Stimulated activated naive CD8-positive, alpha-beta T cell treated with anti-CD3 and anti-CD28 coated beads, Interleukin-15, amount 100 ng/mL, for 72 hours (primary cell): ENCODE data around the gene SPRN.
"Not testable (repeated sequence)": the region's sequence is repeated elsewhere in the genome, so short reads cannot be mapped to it uniquely, and the experiment has no call there.

Experiments used
- ATAC-seq: fragments of 150-1000 bp; cut with Tn5 transposase; 2 replicates; pipeline ENCODE4 v1.10.0; 2021; ENCODE audit warnings: mild to moderate bottlenecking, moderate library complexity
- DNase-seq, 2 donors: peaks; one replicate each; pipeline ENCODE4 v3.0.0; 2021 to 2022
- H3K27ac Mint-ChIP-seq, 2 donors: one replicate each; pipeline ENCODE4 v1.8.0; 2022; ENCODE audit warnings: mild to moderate bottlenecking in 2 of 2, mixed read lengths in 2 of 2, moderate library complexity in 2 of 2
- H3K27me3 Mint-ChIP-seq: one replicate; pipeline ENCODE4 v1.8.0; 2022; ENCODE audit warnings: mixed read lengths
- H3K4me1 Mint-ChIP-seq: one replicate; pipeline ENCODE4 v1.8.0; 2022; ENCODE audit warnings: mild to moderate bottlenecking, mixed read lengths
- H3K4me3 Mint-ChIP-seq, 2 donors: one replicate each; pipeline ENCODE4 v1.8.0; 2022; ENCODE audit warnings: mild to moderate bottlenecking in 2 of 2, mixed read lengths in 2 of 2, moderate library complexity in 1 of 2
- H3K9me3 Mint-ChIP-seq, 2 donors: one replicate each; pipeline ENCODE4 v1.8.0; 2022; ENCODE audit warnings: mixed read lengths in 2 of 2

The SPRN gene

GRCh38 chr10:133391761-133392518, 32.5 kb downstream of the SPRN start:
- Mint-ChIP-seq H3K4me1 (peaks cover 79% of the 10 kb centered on the region), H3K27me3 (no peaks in the 10 kb centered on the region), H3K4me3 (peak overlapping the region; percentile 79 to 86), H3K9me3 (no peaks in the 10 kb centered on the region), H3K27ac (peak overlapping the region; percentile 99)
- ATAC-seq (peak; percentile 39), DNase-seq (peak in 1 of 2 donors; percentile 72)

- no peak for DNase-seq
- no peak for ATAC-seq
- H3K4me3 Mint-ChIP-seq, result peak overlapping the region; percentile 79 to 86
- peak overlapping the region; percentile 99 for H3K27ac Mint-ChIP-seq
- no peaks in the 10 kb centered on the region for H3K9me3 Mint-ChIP-seq
- no peaks in the 10 kb centered on the region for H3K27me3 Mint-ChIP-seq
- H3K4me1 Mint-ChIP-seq, result peaks cover 74% of the 10 kb centered on the region
These were observed 33.2 kb downstream of the SPRN start for GRCh38 chr10:133391249-133391635.

GRCh38 chr10:133390597-133391248, 33.7 kb downstream of the SPRN start:
- DNase-seq (peak in 1 of 2 donors; percentile 23), ATAC-seq (peak; percentile 14)
- H3K4me1 Mint-ChIP-seq, result peaks cover 71% of the 10 kb centered on the region

GRCh38 chr10:133388973-133389818, 35.2 kb downstream of the SPRN start:
- DNase-seq, result peak in 1 of 2 donors; percentile 57
- Mint-ChIP-seq H3K4me3 (peak overlapping the region; percentile 86 to 91), H3K4me1 (peaks cover 59% of the 10 kb centered on the region), H3K27ac (peak overlapping the region; percentile 89 to 99), H3K27me3 (no peaks in the 10 kb centered on the region), H3K9me3 (no peaks in the 10 kb centered on the region)
- peak; percentile 62 for ATAC-seq

More at GRCh38 chr10:133390597-133391248, 33.7 kb downstream of the SPRN start:
- no peaks in the 10 kb centered on the region for H3K9me3 Mint-ChIP-seq
- H3K27me3 Mint-ChIP-seq, result no peaks in the 10 kb centered on the region
- peak overlapping the region; percentile 79 to 86 for H3K4me3 Mint-ChIP-seq
- H3K27ac Mint-ChIP-seq, result peak overlapping the region; percentile 99

- peak in 1 of 2 donors; percentile 10 for DNase-seq
- H3K4me1 Mint-ChIP-seq, result peaks cover 56% of the 10 kb centered on the region
- peak overlapping the region; percentile 89 to 99 for H3K27ac Mint-ChIP-seq
- peak overlapping the region; percentile 86 to 91 for H3K4me3 Mint-ChIP-seq
- H3K9me3 Mint-ChIP-seq, result no peaks in the 10 kb centered on the region
- ATAC-seq, result no peak
- no peaks in the 10 kb centered on the region for H3K27me3 Mint-ChIP-seq
These were observed 36.0 kb downstream of the SPRN start for GRCh38 chr10:133388236-133388972.

- not testable (repeated sequence) for ATAC-seq, H3K9me3 Mint-ChIP-seq, H3K27ac Mint-ChIP-seq, H3K4me3 Mint-ChIP-seq, DNase-seq, H3K27me3 Mint-ChIP-seq
- peaks cover 44% of the 10 kb centered on the region for H3K4me1 Mint-ChIP-seq
These were observed 37.5 kb downstream of the SPRN start for GRCh38 chr10:133386951-133387350.

GRCh38 chr10:133385214-133385613, 39.2 kb downstream of the SPRN start:
- DNase-seq, result no peak
- Mint-ChIP-seq H3K27ac (no peak overlapping the region), H3K4me1 (peaks cover 31% of the 10 kb centered on the region)

GRCh38 chr10:133384071-133384470, 40.4 kb downstream of the SPRN start:
- H3K27me3 Mint-ChIP-seq, result no peaks in the 10 kb centered on the region
- DNase-seq, result no peak
- no peak for ATAC-seq
- no peaks in the 10 kb centered on the region for H3K9me3 Mint-ChIP-seq
- H3K4me1 Mint-ChIP-seq, result peaks cover 31% of the 10 kb centered on the region
- H3K4me3 Mint-ChIP-seq, result no peak overlapping the region
- no peak overlapping the region for H3K27ac Mint-ChIP-seq

More at GRCh38 chr10:133385214-133385613, 39.2 kb downstream of the SPRN start:
- no peak for ATAC-seq
- no peaks in the 10 kb centered on the region for H3K9me3 Mint-ChIP-seq
- no peak overlapping the region for H3K4me3 Mint-ChIP-seq
- no peaks in the 10 kb centered on the region for H3K27me3 Mint-ChIP-seq

GRCh38 chr10:133383551-133383950, 40.9 kb downstream of the SPRN start:
- no peak overlapping the region for H3K4me3 Mint-ChIP-seq

GRCh38 chr10:133381036-133381435, 43.4 kb downstream of the SPRN start:
- Mint-ChIP-seq H3K4me3 (no peak overlapping the region), H3K27ac (no peak overlapping the region), H3K4me1 (peaks cover 17% of the 10 kb centered on the region), H3K27me3 (peaks cover 12% of the 10 kb centered on the region), H3K9me3 (no peaks in the 10 kb centered on the region)
- DNase-seq (no peak), ATAC-seq (no peak)

More at GRCh38 chr10:133383551-133383950, 40.9 kb downstream of the SPRN start:
- no peak for DNase-seq
- Mint-ChIP-seq H3K27ac (no peak overlapping the region), H3K9me3 (no peaks in the 10 kb centered on the region), H3K27me3 (no peaks in the 10 kb centered on the region), H3K4me1 (peaks cover 25% of the 10 kb centered on the region)
- ATAC-seq, result no peak

- no peak for DNase-seq
- H3K27me3 Mint-ChIP-seq, result peaks cover 21% of the 10 kb centered on the region
- no peak for ATAC-seq
- peak overlapping the region; percentile 76 to 82 for H3K4me3 Mint-ChIP-seq
- H3K27ac Mint-ChIP-seq, result no peak overlapping the region
- peaks cover 17% of the 10 kb centered on the region for H3K4me1 Mint-ChIP-seq
- no peaks in the 10 kb centered on the region for H3K9me3 Mint-ChIP-seq
These were observed 44.4 kb downstream of the SPRN start for GRCh38 chr10:133379801-133380666.

- DNase-seq (peak; percentile 76), ATAC-seq (peak; percentile 82)
- no peaks in the 10 kb centered on the region for H3K9me3 Mint-ChIP-seq
- H3K27me3 Mint-ChIP-seq, result peaks cover 27% of the 10 kb centered on the region
- peak within 1 kb of the TSS in 1 of 2 donors; percentile 6 for H3K27ac Mint-ChIP-seq
- H3K4me1 Mint-ChIP-seq, result peaks cover 17% of the 10 kb centered on the region
- H3K4me3 Mint-ChIP-seq, result peak within 1 kb of the TSS; percentile 80 to 83
These were observed 45.1 kb downstream of the SPRN start, which contains the start of gene PAOX for GRCh38 chr10:133379152-133379800. PAOX (plus strand) TSS chr10:133379262; CDS start chr10:133379317, 55 bp downstream.

GRCh38 chr10:133378251-133379096, 46.0 kb downstream of the SPRN start:
- Mint-ChIP-seq H3K4me1 (peaks cover 24% of the 10 kb centered on the region), H3K9me3 (no peaks in the 10 kb centered on the region), H3K4me3 (peak overlapping the region; percentile 80 to 83), H3K27ac (peak overlapping the region in 1 of 2 donors; percentile 6), H3K27me3 (peaks cover 27% of the 10 kb centered on the region)
- DNase-seq (peak; percentile 60 to 71), ATAC-seq (peak; percentile 62)
